ENCODE measurements around the gene CLSTN3. TPM values are rescaled to one million over a fixed set of nuclear protein-coding genes. Genes with fewer than 3 reads are reported as not detected.

Gene CLSTN3
- total RNA-seq, 3 donors from 2014 or later (not counting 1 experiment from before 2014, with no cell fraction given) = 59.7 to 95.5 (median 61.0) TPM

- H3K4me1 Mint-ChIP-seq = peaks cover 40 to 44% of the 10 kb centered on the region in 2 donors
- H3K4me3 Mint-ChIP-seq = peak overlapping the region; percentile 97
- DNase-seq = peak; percentile 62 to 77
- ATAC-seq = peak; percentile 37 to 45 (median 42)
- Histone ChIP-seq H3K9me3 (ENCODE audit: control insufficient read depth, insufficient read depth, low read length) (no peaks in the 10 kb centered on the region), H3K27me3 (ENCODE audit: control insufficient read depth, insufficient read depth, low read length) (no peaks in the 10 kb centered on the region), H3K36me3 (ENCODE audit: control insufficient read depth, insufficient read depth, low read length) (peaks cover 2% of the 10 kb centered on the region), H3K4me1 (ENCODE audit: control insufficient read depth, insufficient read depth, low read length) (peaks cover 20% of the 10 kb centered on the region), H3K4me3 (ENCODE audit: low read length) (peak overlapping the region; percentile 87), H3K27ac (ENCODE audit: low read length) (peak overlapping the region; percentile 79)
- peak overlapping the region; percentile 92 to 97 for H3K27ac Mint-ChIP-seq
- TF ChIP-seq, protein P1, sequence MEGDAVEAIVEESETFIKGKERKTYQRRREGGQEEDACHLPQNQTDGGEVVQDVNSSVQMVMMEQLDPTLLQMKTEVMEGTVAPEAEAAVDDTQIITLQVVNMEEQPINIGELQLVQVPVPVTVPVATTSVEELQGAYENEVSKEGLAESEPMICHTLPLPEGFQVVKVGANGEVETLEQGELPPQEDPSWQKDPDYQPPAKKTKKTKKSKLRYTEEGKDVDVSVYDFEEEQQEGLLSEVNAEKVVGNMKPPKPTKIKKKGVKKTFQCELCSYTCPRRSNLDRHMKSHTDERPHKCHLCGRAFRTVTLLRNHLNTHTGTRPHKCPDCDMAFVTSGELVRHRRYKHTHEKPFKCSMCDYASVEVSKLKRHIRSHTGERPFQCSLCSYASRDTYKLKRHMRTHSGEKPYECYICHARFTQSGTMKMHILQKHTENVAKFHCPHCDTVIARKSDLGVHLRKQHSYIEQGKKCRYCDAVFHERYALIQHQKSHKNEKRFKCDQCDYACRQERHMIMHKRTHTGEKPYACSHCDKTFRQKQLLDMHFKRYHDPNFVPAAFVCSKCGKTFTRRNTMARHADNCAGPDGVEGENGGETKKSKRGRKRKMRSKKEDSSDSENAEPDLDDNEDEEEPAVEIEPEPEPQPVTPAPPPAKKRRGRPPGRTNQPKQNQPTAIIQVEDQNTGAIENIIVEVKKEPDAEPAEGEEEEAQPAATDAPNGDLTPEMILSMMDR (IDR thresholded peaks at IDR 0.05) = peak; percentile 67
- H3K36me3 Mint-ChIP-seq = no peaks in the 10 kb centered on the region
- intact Hi-C loops (cut with micrococcal nuclease) = loop anchor here (1.0 kb wide), 1 partner anchor 46 kb away; no protein-coding TSS in a partner anchor
- H3K27me3 Mint-ChIP-seq (ENCODE audit: low read depth in 2 of 2) = no peaks in the 10 kb centered on the region
- 2% methylated on average over 21 of the region's 21 CpGs for WGBS (ENCODE audit: insufficient coverage)
- no peaks in the 10 kb centered on the region for H3K9me3 Mint-ChIP-seq
Measured at GRCh38 chr12:7188562-7189397, 58.6 kb downstream of the CLSTN3 start.

- peaks cover 2% of the 10 kb centered on the region for H3K36me3 ChIP-seq (ENCODE audit: control insufficient read depth, insufficient read depth, low read length)
- H3K9me3 Mint-ChIP-seq = no peaks in the 10 kb centered on the region
- peak within 1 kb of the TSS; percentile 79 for H3K27ac ChIP-seq (ENCODE audit: low read length)
- no peaks in the 10 kb centered on the region for H3K9me3 ChIP-seq (ENCODE audit: control insufficient read depth, insufficient read depth, low read length)
- no peaks in the 10 kb centered on the region for H3K36me3 Mint-ChIP-seq
- H3K27me3 Mint-ChIP-seq (ENCODE audit: low read depth in 2 of 2) = no peaks in the 10 kb centered on the region
- H3K27me3 ChIP-seq (ENCODE audit: control insufficient read depth, insufficient read depth, low read length) = no peaks in the 10 kb centered on the region
- intact Hi-C loops (cut with micrococcal nuclease) = no loop called here
- peak within 1 kb of the TSS; percentile 87 for H3K4me3 ChIP-seq (ENCODE audit: low read length)
- H3K4me1 Mint-ChIP-seq = peaks cover 40 to 46% of the 10 kb centered on the region in 2 donors
- peak within 1 kb of the TSS; percentile 97 for H3K4me3 Mint-ChIP-seq
- H3K27ac Mint-ChIP-seq = peak within 1 kb of the TSS; percentile 92 to 97
- under 1% methylated on average over 66 of the region's 68 CpGs for WGBS (ENCODE audit: insufficient coverage)
- TF ChIP-seq, protein P1 (IDR thresholded peaks at IDR 0.05) = no peak
- peak; percentile 93 to 97 (median 95) for ATAC-seq
- peak; percentile 71 to 92 for DNase-seq
- H3K4me1 ChIP-seq (ENCODE audit: control insufficient read depth, insufficient read depth, low read length) = peaks cover 20% of the 10 kb centered on the region
Measured at GRCh38 chr12:7189398-7190267, 59.5 kb downstream of the CLSTN3 start, which contains the start of gene PEX5. TSS of gene PEX5 (plus strand) at chr12:7189686. CDS start at chr12:7190378, 692 bp downstream.

- peaks cover 20% of the 10 kb centered on the region for H3K4me1 ChIP-seq (ENCODE audit: control insufficient read depth, insufficient read depth, low read length)
- DNase-seq = peak in 1 of 2 donors; percentile 22
- H3K4me3 ChIP-seq (ENCODE audit: low read length) = peak overlapping the region; percentile 49
- TF ChIP-seq, protein P1 (IDR thresholded peaks at IDR 0.05) = no peak
- H3K36me3 ChIP-seq (ENCODE audit: control insufficient read depth, insufficient read depth, low read length) = peaks cover 2% of the 10 kb centered on the region
- Mint-ChIP-seq H3K27me3 (ENCODE audit: low read depth in 2 of 2) (no peaks in the 10 kb centered on the region), H3K9me3 (no peaks in the 10 kb centered on the region), H3K4me3 (peak overlapping the region; percentile 74), H3K4me1 (peaks cover 42 to 55% of the 10 kb centered on the region in 2 donors), H3K27ac (peak overlapping the region; percentile 92 to 97), H3K36me3 (no peaks in the 10 kb centered on the region)
- H3K27ac ChIP-seq (ENCODE audit: low read length) = peak overlapping the region; percentile 46
- WGBS (ENCODE audit: insufficient coverage) = 46% methylated on average over 17 of the region's 17 CpGs
- no peak for ATAC-seq
- no peaks in the 10 kb centered on the region for H3K27me3 ChIP-seq (ENCODE audit: control insufficient read depth, insufficient read depth, low read length)
- no peaks in the 10 kb centered on the region for H3K9me3 ChIP-seq (ENCODE audit: control insufficient read depth, insufficient read depth, low read length)
- intact Hi-C loops (cut with micrococcal nuclease) = no loop called here
Measured at GRCh38 chr12:7190268-7191055, 60.3 kb downstream of the CLSTN3 start.
